ENCODE measurements around the gene WLS. TPM values are rescaled to one million over a fixed set of nuclear protein-coding genes. Genes with fewer than 3 reads are reported as not detected.

The WLS gene
- total RNA-seq, 4 donors from 2014 or later, result 37.8 to 56.3 (median 48.7) TPM

GRCh38 chr1:68197891-68198290 lies 34.4 kb downstream of the WLS start:
- intact Hi-C loops (cut with DNase I; ENCODE audit: low total_unique reads), result no loop called here
- WGBS, 2 donors, result 59% methylated on average over 1 of the region's 1 CpG
- H3K4me3 ChIP-seq (ENCODE audit: low read depth, poor library complexity, severe bottlenecking), result no peak overlapping the region
- no peak for DNase-seq (ENCODE audit: low spot score in 2 of 2)
- TF ChIP-seq POLR2A (IDR thresholded peaks at IDR 0.05) (no peak), CTCF (IDR thresholded peaks at IDR 0.05) (no peak)

- 77 to 86% methylated on average over 2 of the region's 2 CpGs for WGBS, 2 donors
- intact Hi-C loops (cut with DNase I; ENCODE audit: low total_unique reads), result no loop called here
- no peak for DNase-seq (ENCODE audit: low spot score in 2 of 2)
- H3K4me3 ChIP-seq (ENCODE audit: low read depth, poor library complexity, severe bottlenecking), result no peak overlapping the region
- TF ChIP-seq POLR2A (IDR thresholded peaks at IDR 0.05), result no peak
- TF ChIP-seq CTCF (IDR thresholded peaks at IDR 0.05), result no peak
Measured at GRCh38 chr1:68197461-68197860, 34.9 kb downstream of the WLS start.

- TF ChIP-seq POLR2A (IDR thresholded peaks at IDR 0.05), result no peak
- no peak for TF ChIP-seq CTCF (IDR thresholded peaks at IDR 0.05)
- intact Hi-C loops (cut with DNase I; ENCODE audit: low total_unique reads), result no loop called here
- 44 to 47% methylated on average over 3 of the region's 3 CpGs for WGBS, 2 donors
Measured at GRCh38 chr1:68196676-68197075, 35.6 kb downstream of the WLS start.

GRCh38 chr1:68191717-68192116 lies 40.6 kb downstream of the WLS start:
- intact Hi-C loops (cut with DNase I; ENCODE audit: low total_unique reads), result no loop called here
- TF ChIP-seq CTCF (IDR thresholded peaks at IDR 0.05) (no peak), POLR2A (IDR thresholded peaks at IDR 0.05) (no peak)

More at GRCh38 chr1:68196676-68197075, 35.6 kb downstream of the WLS start:
- DNase-seq (ENCODE audit: low spot score in 2 of 2), result no peak
- no peak overlapping the region for H3K4me3 ChIP-seq (ENCODE audit: low read depth, poor library complexity, severe bottlenecking)

GRCh38 chr1:68188644-68189340 lies 43.5 kb downstream of the WLS start:
- no peak for DNase-seq (ENCODE audit: low spot score in 2 of 2)
- no peak for TF ChIP-seq CTCF (IDR thresholded peaks at IDR 0.05)
- TF ChIP-seq POLR2A (IDR thresholded peaks at IDR 0.05), result no peak
- no peak overlapping the region for H3K4me3 ChIP-seq (ENCODE audit: low read depth, poor library complexity, severe bottlenecking)
- 85 to 89% methylated on average over 4 of the region's 4 CpGs for WGBS, 2 donors
- intact Hi-C loops (cut with DNase I; ENCODE audit: low total_unique reads), result no loop called here

More at GRCh38 chr1:68191717-68192116, 40.6 kb downstream of the WLS start:
- H3K4me3 ChIP-seq (ENCODE audit: low read depth, poor library complexity, severe bottlenecking), result no peak overlapping the region
- WGBS, 2 donors, result 91 to 98% methylated on average over 2 of the region's 2 CpGs
- DNase-seq (ENCODE audit: low spot score in 2 of 2), result no peak

- H3K4me3 ChIP-seq (ENCODE audit: low read depth, poor library complexity, severe bottlenecking), result no peak overlapping the region
- WGBS, 2 donors, result 80 to 92% methylated on average over 3 of the region's 3 CpGs
- DNase-seq (ENCODE audit: low spot score in 2 of 2), result no peak
- TF ChIP-seq POLR2A (IDR thresholded peaks at IDR 0.05) (no peak), CTCF (IDR thresholded peaks at IDR 0.05) (no peak)
- intact Hi-C loops (cut with DNase I; ENCODE audit: low total_unique reads), result no loop called here
Measured at GRCh38 chr1:68188060-68188538, 44.2 kb downstream of the WLS start.

Data from lower leg skin (tissue), 4 donors.